ENCODE data around the gene ENGASE. TPM values are rescaled to one million over a fixed set of nuclear protein-coding genes. Genes with fewer than 3 reads are reported as not detected.

ENGASE gene
- total RNA-seq, 1 experiment from 2014 or later = 8.8 TPM

- no peak for DNase-seq (ENCODE audit: low spot score)
These were observed 61.2 kb downstream of the ENGASE start for GRCh38 chr17:79135628-79136405.

Other genes with a start within 250 kb of the ENGASE start
- 15.9 and 33.6 TPM in 2 replicates for gene USP36, start 234.0 kb upstream of the ENGASE start, total RNA-seq (2014; rRNA removed; shearing (Covaris generic))
- gene CEP295NL, start 171.6 kb upstream of the ENGASE start, total RNA-seq (2014; rRNA removed; shearing (Covaris generic)) = 0.81 and 0.89 TPM in 2 replicates
- 257 and 279 TPM in 2 replicates for gene TIMP2, start 149.4 kb upstream of the ENGASE start, total RNA-seq (2014; rRNA removed; shearing (Covaris generic))
- gene LGALS3BP, start 94.9 kb upstream of the ENGASE start, total RNA-seq (2014; rRNA removed; shearing (Covaris generic)) = 352 and 514 TPM in 2 replicates
- 81.4 and 90.1 TPM in 2 replicates for gene CANT1, start 65.1 kb upstream of the ENGASE start, total RNA-seq (2014; rRNA removed; shearing (Covaris generic))
- gene C1QTNF1, start 50.7 kb upstream of the ENGASE start, total RNA-seq (2014; rRNA removed; shearing (Covaris generic)) = 6.5 and 11.8 TPM in 2 replicates

Measured in A172 (cell line).